A549 (cell line): ENCODE data around the gene KLF2. TPM values are rescaled to one million over a fixed set of nuclear protein-coding genes. Genes with fewer than 3 reads are reported as not detected.

Experiments used
- ATAC-seq, 2 experiments: fragments of 200-7000 bp in 1 of 2; fragments of >200 bp in 1 of 2; cut with Nextera tagmentation in 1 of 2; cut with Tn5 transposase in 1 of 2; 3 replicates each; pipeline versions ENCODE4 v1.8.0 to v1.9.1; 2018 to 2020; ENCODE audit warnings: mild to moderate bottlenecking in 1 of 2, moderate library complexity in 1 of 2
- CTCF ChIA-PET: fragments of 300-600 bp; sonication (Branson Sonifier 250); formaldehyde crosslinking; extraction: SDS; loops from one replicate; lab custom pipeline; 2021; ENCODE audit warnings: antibody characterized with exemption, inconsistent platforms; lab: Yijun Ruan, JAX
- POLR2A ChIA-PET: fragments of 350-600 bp; formaldehyde crosslinking; extraction: SDS; loops from one replicate; lab custom pipeline; 2021; ENCODE audit warnings: antibody characterized with exemption, inconsistent platforms; lab: Yijun Ruan, JAX
- DNase-seq, 2 experiments: peaks; one replicate each; pipeline versions ENCODE4 v3.0.0 to v3.0.0-alpha.2; 2011 to 2016; ENCODE audit warnings: low read depth in 1 of 2, low spot score in 1 of 2
- FAIRE-seq: peaks from 2 replicates; lab custom pipeline; 2011; peaks lifted over from hg19 to GRCh38; lab: Jason Lieb, UNC
- H3K27ac ChIP-seq, 2 experiments: fragments of >200 bp; sonication (Bioruptor Twin); formaldehyde crosslinking; 3 replicates each; pipeline ENCODE4 v1.5.1; 2016 to 2017
- H3K4me1 ChIP-seq: fragments of >200 bp; sonication (Bioruptor Twin); formaldehyde crosslinking; 3 replicates; pipeline ENCODE4 v1.6.1; 2016
- H3K4me2 ChIP-seq: fragments of >200 bp; sonication (Bioruptor Twin); formaldehyde crosslinking; 3 replicates; pipeline ENCODE4 v1.6.1; 2016
- H3K4me3 ChIP-seq: fragments of >200 bp; sonication (Bioruptor Twin); formaldehyde crosslinking; 3 replicates; pipeline ENCODE4 v1.5.1; 2016
- H3K9me3 ChIP-seq: fragments of >200 bp; sonication (Bioruptor Twin); formaldehyde crosslinking; 3 replicates; pipeline ENCODE4 v1.6.1; 2016
- ATOH8 ChIP-seq: fragments of 250-450 bp; sonication (Bioruptor Pico); IDR thresholded peaks from 2 replicates; pipeline ENCODE4 v1.5.0; 2020; ENCODE audit warnings: low read depth, mild to moderate bottlenecking, moderate library complexity
- BCL3 ChIP-seq: fragments of >200 bp; sonication (Bioruptor Twin); formaldehyde crosslinking; IDR thresholded peaks from 3 replicates; pipeline ENCODE4 v1.6.1; 2016
- BHLHE40 ChIP-seq: IDR thresholded peaks from 2 replicates; pipeline ENCODE4 v1.6.1; 2012; ENCODE audit warnings: low read depth, low read length, inconsistent platforms
- CHD4 ChIP-seq: fragments of 200-600 bp; sonication (generic); IDR thresholded peaks from 2 replicates; pipeline ENCODE4 v1.6.1; 2016; ENCODE audit warnings: antibody characterized with exemption, mild to moderate bottlenecking, borderline replicate concordance
- CTCF ChIP-seq: fragments of >200 bp; sonication (Bioruptor Twin); formaldehyde crosslinking; IDR thresholded peaks from 3 replicates; pipeline ENCODE4 v1.5.1; 2016
- E2F6 ChIP-seq: IDR thresholded peaks from 2 replicates; pipeline ENCODE4 v1.6.1; 2012; ENCODE audit warnings: low read depth, borderline replicate concordance
- FOSB ChIP-seq: fragments of 250-450 bp; sonication (Bioruptor Pico); IDR thresholded peaks from 2 replicates; pipeline ENCODE4 v1.5.0; 2020; ENCODE audit warnings: mild to moderate bottlenecking, moderate library complexity
- FOSL2 ChIP-seq, 2 experiments: fragments of 450-650 bp in 1 of 2; fragments of >200 bp in 1 of 2; sonication (Bioruptor Twin) in 1 of 2; formaldehyde crosslinking; IDR thresholded peaks; 2 replicates each; pipeline versions ENCODE4 v1.5.0 to v1.6.1; 2016 to 2020; ENCODE audit warnings: mild to moderate bottlenecking in 1 of 2, moderate library complexity in 1 of 2
- GATA3 ChIP-seq: IDR thresholded peaks from 2 replicates; pipeline ENCODE4 v1.6.1; 2012; ENCODE audit warnings: borderline replicate concordance
- HES2 ChIP-seq: fragments of >200 bp; sonication (Bioruptor Twin); formaldehyde crosslinking; IDR thresholded peaks from 2 replicates; pipeline ENCODE4 v1.6.1; 2016
- HOXA7 ChIP-seq: fragments of 250-450 bp; sonication (Bioruptor Pico); IDR thresholded peaks from 2 replicates; pipeline ENCODE4 v1.5.0; 2020; ENCODE audit warnings: mild to moderate bottlenecking, moderate library complexity
- JUNB ChIP-seq: fragments of >200 bp; sonication (Bioruptor Twin); formaldehyde crosslinking; IDR thresholded peaks from 2 replicates; pipeline ENCODE4 v1.6.1; 2016
- KDM1A ChIP-seq: fragments of 200-600 bp; sonication (generic); IDR thresholded peaks from 2 replicates; pipeline ENCODE4 v1.6.1; 2016; ENCODE audit warnings: low read depth, mild to moderate bottlenecking
- KDM5A ChIP-seq: fragments of 200-600 bp; sonication (generic); IDR thresholded peaks from 2 replicates; pipeline ENCODE4 v1.6.1; 2016; ENCODE audit warnings: antibody characterized with exemption, mild to moderate bottlenecking
- MYC ChIP-seq: IDR thresholded peaks from 2 replicates; pipeline ENCODE4 v1.6.1; 2012; ENCODE audit warnings: mild to moderate bottlenecking, inconsistent platforms, low read length, improper control_type of control experiment, borderline replicate concordance
- NFE2L2 ChIP-seq: fragments of 150-350 bp; conservative IDR thresholded peaks from 2 replicates; pipeline ENCODE4 v1.6.1; 2014; ENCODE audit warnings: low read length
- NR3C1 ChIP-seq: fragments of >200 bp; sonication (Bioruptor Twin); formaldehyde crosslinking; IDR thresholded peaks from 3 replicates; pipeline ENCODE4 v1.6.1; 2017
- PBX3 ChIP-seq: IDR thresholded peaks from 2 replicates; pipeline ENCODE4 v1.6.1; 2012
- POLR2A ChIP-seq: IDR thresholded peaks from 2 replicates; pipeline ENCODE4 v1.6.1; 2012; ENCODE audit warnings: mild to moderate bottlenecking, low read length
- POLR2AphosphoS2 ChIP-seq: conservative IDR thresholded peaks from 2 replicates; pipeline ENCODE4 v1.6.1; 2012; ENCODE audit warnings: low read length, improper control_type of control experiment, inconsistent platforms
- RARB ChIP-seq: fragments of 250-450 bp; sonication (Bioruptor Pico); IDR thresholded peaks from 2 replicates; pipeline ENCODE4 v1.8.0; 2021; ENCODE audit warnings: mild to moderate bottlenecking, moderate library complexity
- RFX5 ChIP-seq: fragments of 450-650 bp; IDR thresholded peaks from 2 replicates; pipeline ENCODE4 v1.7.1; 2014; ENCODE audit warnings: antibody characterized with exemption, mild to moderate bottlenecking, moderate library complexity
- SMC3 ChIP-seq: fragments of >200 bp; sonication (Bioruptor Twin); formaldehyde crosslinking; IDR thresholded peaks from 3 replicates; pipeline ENCODE4 v1.6.1; 2018; ENCODE audit warnings: inconsistent platforms
- TFCP2L1 ChIP-seq: fragments of 250-450 bp; sonication (Bioruptor Pico); IDR thresholded peaks from 2 replicates; pipeline ENCODE4 v1.5.0; 2021; ENCODE audit warnings: mild to moderate bottlenecking
- ZFP36 ChIP-seq: fragments of 450-650 bp; IDR thresholded peaks from 2 replicates; pipeline ENCODE4 v1.6.1; 2014; ENCODE audit warnings: borderline replicate concordance; ENCODE audit not compliant: partially characterized antibody
- ZNF302 ChIP-seq: fragments of 250-450 bp; sonication (Bioruptor Pico); IDR thresholded peaks from 2 replicates; pipeline ENCODE4 v1.9.0; 2021; ENCODE audit warnings: inconsistent platforms, mild to moderate bottlenecking, moderate library complexity
- WGBS: methylation state at CpG from one replicate; pipeline ENCODE4 v1.1.6; 2017; ENCODE audit errors: missing lambda C conversion rate; 5-methylcytosine and 5-hydroxymethylcytosine counted together
- polyA plus RNA-seq, 4 experiments: library from polyadenylated mRNA; depleted of rRNA in 3 of 4; stranded (reverse); fragments of >200 nt; fragmentation: RNase III in 1 of 4; extraction: RNeasy Plus Mini Kit Qiagen cat#74134 plus additional on column Dnase treatment in 1 of 4; gene quantifications; 2 replicates in 3 of 4; 3 replicates in 1 of 4; pipeline ENCODE4 v1.2.3, GENCODE V29; 2011 to 2017

KLF2 gene
- polyA plus RNA-seq, 2 of the 4 experiments (the other 2 are of a cell fraction) = 3.4 to 6.9 TPM

GRCh38 chr19:16335226-16335625 is 10.6 kb downstream of the KLF2 start:
- WGBS = 86% methylated on average over 1 of the region's 20 CpGs
- no peak for FAIRE-seq
- ATAC-seq = no peak
- no peak overlapping the region for H3K4me2 ChIP-seq
- TF ChIP-seq JUNB (no peak), NFE2L2 (no peak), HOXA7 (CRISPR knock-in tag) (no peak), ATOH8 (CRISPR knock-in tag) (no peak), KDM5A (no peak), BCL3 (no peak), POLR2AphosphoS2 (no peak), BHLHE40 (no peak), ZFP36 (no peak), CTCF (no peak), PBX3 (no peak), KDM1A (no peak), MYC (no peak), E2F6 (no peak)
- peaks cover 27% of the 10 kb centered on the region for H3K4me1 ChIP-seq
- POLR2A ChIA-PET = no interaction called here
- CTCF ChIA-PET = interaction anchor here (0.9 to 1.8 kb wide), 2 partner anchors 12 to 48 kb away, joined by 3 to 6 read pairs; no protein-coding TSS in a partner anchor
- no peaks in the 10 kb centered on the region for H3K9me3 ChIP-seq
- DNase-seq = no peak
- H3K4me3 ChIP-seq = no peak overlapping the region
- no peak overlapping the region for H3K27ac ChIP-seq

GRCh38 chr19:16336571-16336970 is 11.9 kb downstream of the KLF2 start:
- Histone ChIP-seq H3K9me3 (no peaks in the 10 kb centered on the region), H3K4me3 (no peak overlapping the region), H3K4me2 (no peak overlapping the region), H3K4me1 (peaks cover 18% of the 10 kb centered on the region), H3K27ac (no peak overlapping the region)
- ChIA-PET CTCF (no interaction called here), POLR2A (no interaction called here)
- 94% methylated on average over 4 of the region's 4 CpGs for WGBS
- DNase-seq (no peak), FAIRE-seq (no peak), ATAC-seq (no peak)
- no peak for TF ChIP-seq FOSB (CRISPR knock-in tag)
- no peak for TF ChIP-seq HOXA7 (CRISPR knock-in tag)
- no peak for TF ChIP-seq FOSL2 (IDR thresholded peaks at IDR 0.05)
- no peak for TF ChIP-seq FOSL2 (CRISPR knock-in tag; IDR thresholded peaks at IDR 0.05)
- TF ChIP-seq JUNB = no peak
- no peak for TF ChIP-seq CHD4
- TF ChIP-seq RARB (CRISPR knock-in tag) = no peak
- TF ChIP-seq RFX5 = no peak
- TF ChIP-seq GATA3 = no peak
- no peak for TF ChIP-seq KDM1A
- TF ChIP-seq HES2 = no peak
- TF ChIP-seq PBX3 = no peak
- TF ChIP-seq NR3C1 = no peak
- no peak for TF ChIP-seq ZNF302 (CRISPR knock-in tag)
- TF ChIP-seq SMC3 = no peak
- no peak for TF ChIP-seq TFCP2L1 (CRISPR knock-in tag)
- TF ChIP-seq POLR2A = no peak
